Gastroesophageal sphincter (tissue), 3 donors: ENCODE data around the gene GUCY2C.

Experiments
- CTCF ChIP-seq, 4 experiments: fragments of 200-600 bp in 2 of 4; fragments of 450-650 bp in 2 of 4; sonication (generic) in 1 of 4; IDR thresholded peaks; one replicate each; pipeline ENCODE4 v1.5.1; 2017 to 2019; ENCODE audit warnings: antibody characterized with exemption in 4 of 4, mild to moderate bottlenecking in 2 of 4, moderate library complexity in 2 of 4
- POLR2A ChIP-seq, 2 donors: fragments of 450-650 bp; IDR thresholded peaks; one replicate each; pipeline ENCODE4 v1.6.1; 2017; ENCODE audit warnings: antibody characterized with exemption in 2 of 2, mild to moderate bottlenecking in 2 of 2, moderate library complexity in 1 of 2
- POLR2AphosphoS5 ChIP-seq: sonication (generic); formaldehyde crosslinking; IDR thresholded peaks from one replicate; pipeline ENCODE4 v1.6.1; 2017; ENCODE audit warnings: antibody characterized with exemption

GRCh38 chr12:14668591-14668990 lies 27.8 kb downstream of the GUCY2C start:
- TF ChIP-seq CTCF (IDR thresholded peaks at IDR 0.05) (no peak), POLR2AphosphoS5 (no peak), POLR2A (IDR thresholded peaks at IDR 0.05) (no peak)
